HepG2 (cell line): ENCODE data around the gene IRS2. TPM values are rescaled to one million over a fixed set of nuclear protein-coding genes. Genes with fewer than 3 reads are reported as not detected.

Experiments
- ATAC-seq: fragments of 200-7000 bp; cut with Tn5 transposase; 3 replicates; pipeline ENCODE4 v1.9.1; 2020; ENCODE audit warnings: mild to moderate bottlenecking, moderate library complexity
- BruUV-seq: library from RNA; stranded (reverse); fragments of 400-500 nt; replicated peaks from 2 replicates; lab custom pipeline; 2021; lab: Mats Ljungman, UMichigan
- CTCF ChIA-PET: fragments of 300-600 bp; formaldehyde crosslinking; extraction: SDS; loops from one replicate; lab custom pipeline; 2021; ENCODE audit warnings: low total read pairs, inconsistent platforms, low intra/inter-chr PET ratio; lab: Yijun Ruan, JAX
- POLR2A ChIA-PET: fragments of 350-600 bp; sonication (Branson Sonifier 250); formaldehyde crosslinking; loops from one replicate; lab custom pipeline; 2020; ENCODE audit warnings: antibody characterized with exemption, inconsistent platforms; lab: Yijun Ruan, JAX
- DNase-seq: peaks from one replicate; pipeline ENCODE4 v3.0.0-alpha.2; 2015; ENCODE audit warnings: low spot score
- FAIRE-seq: peaks from 3 replicates; lab custom pipeline; 2011; peaks lifted over from hg19 to GRCh38; lab: Jason Lieb, UNC
- H2AFZ ChIP-seq: one replicate; pipeline ENCODE4 v1.6.1; 2011; ENCODE audit warnings: low read length, inconsistent platforms
- H3K27ac ChIP-seq: fragments of 300-600 bp; 3 replicates; pipeline ENCODE4 v1.8.0; 2011; ENCODE audit warnings: mixed run types, mild to moderate bottlenecking, mixed read lengths, low read length, inconsistent platforms; ENCODE audit not compliant: insufficient read depth; ENCODE audit errors: extremely low read length
- H3K27me3 ChIP-seq, 2 experiments: fragments of 200-600 bp in 1 of 2; 2 replicates in 1 of 2; 3 replicates in 1 of 2; pipeline versions ENCODE4 v1.6.0 to v1.8.0; 2011; ENCODE audit warnings: low read length in 2 of 2, mild to moderate bottlenecking in 2 of 2, moderate library complexity in 2 of 2, inconsistent platforms in 1 of 2; ENCODE audit not compliant: insufficient read depth in 2 of 2, control insufficient read depth in 1 of 2
- H3K36me3 ChIP-seq, 2 experiments: fragments of 200-600 bp in 1 of 2; replicated peaks in 1 of 2; 2 replicates in 1 of 2; 3 replicates in 1 of 2; pipeline versions ENCODE4 v1.5.1 to v1.8.0; 2011; ENCODE audit warnings: low read length in 2 of 2, inconsistent platforms in 1 of 2; ENCODE audit not compliant: insufficient read depth in 2 of 2, control insufficient read depth in 1 of 2
- H3K4me1 ChIP-seq: 2 replicates; pipeline ENCODE4 v1.5.1; 2012; ENCODE audit warnings: low read length, inconsistent platforms; ENCODE audit not compliant: insufficient read depth
- H3K4me2 ChIP-seq: 2 replicates; pipeline ENCODE4 v1.6.0; 2011; ENCODE audit warnings: low read depth, low read length, inconsistent platforms
- H3K4me3 ChIP-seq, 3 experiments: fragments of 200-600 bp in 1 of 3; sonication (generic), shearing (Covaris generic) in 1 of 3; replicated peaks in 1 of 3; 2 replicates each; pipeline ENCODE4 v1.5.1; 2011 to 2016; ENCODE audit warnings: low read length in 3 of 3, inconsistent platforms in 2 of 3, low read depth in 2 of 3, mild to moderate bottlenecking in 2 of 3, control low read depth in 1 of 3, mixed read lengths in 1 of 3; ENCODE audit not compliant: insufficient read depth in 1 of 3
- H3K79me2 ChIP-seq: one replicate; pipeline ENCODE4 v1.6.1; 2011; ENCODE audit warnings: low read length, inconsistent platforms; ENCODE audit not compliant: insufficient read depth
- H3K9ac ChIP-seq: 2 replicates; pipeline ENCODE4 v1.6.0; 2011; ENCODE audit warnings: mild to moderate bottlenecking, low read depth, low read length, inconsistent platforms; ENCODE audit not compliant: insufficient read depth
- H3K9me3 ChIP-seq: 2 replicates; pipeline ENCODE4 v1.5.1; 2012; ENCODE audit warnings: mild to moderate bottlenecking, low read length
- H4K20me1 ChIP-seq: 2 replicates; pipeline ENCODE4 v1.6.0; 2011; ENCODE audit warnings: inconsistent platforms, mild to moderate bottlenecking, low read length, moderate library complexity; ENCODE audit not compliant: insufficient read depth
- AKNA ChIP-seq: sonication (generic); formaldehyde crosslinking; IDR thresholded peaks from 2 replicates; pipeline ENCODE4 v1.4.0; 2020; ENCODE audit warnings: missing genetic modification reagents, borderline replicate concordance
- WGBS: methylation state at CpG from one replicate; pipeline ENCODE4 v1.1.6; 2017; ENCODE audit warnings: low lambda C conversion rate; 5-methylcytosine and 5-hydroxymethylcytosine counted together
- in situ Hi-C: cut with HindIII; loops from 2 replicates; pipeline ENCODE4 v1.10.0; 2017; ENCODE audit warnings: low pct_unique_long_range_greater_than_20kb; ENCODE audit not compliant: extremely low pct_ligation_motif_present
- intact Hi-C: fragments of 100-400 bp; cut with micrococcal nuclease; formaldehyde crosslinking; loops from one replicate; pipeline ENCODE4 v1.10.0; 2022; ENCODE audit not compliant: unreplicated experiment
- polyA plus RNA-seq, 8 experiments: library from polyadenylated mRNA; depleted of rRNA in 3 of 8; stranded (reverse) in 7 of 8; unstranded in 1 of 8; fragments of >200 nt; fragmentation: Illumina TruSeq in 4 of 8; extraction: Trizol in 4 of 8; gene quantifications; 2 replicates each; pipeline versions ENCODE4 v1.2.1 to v1.2.3, GENCODE V29; 2011 to 2016; ENCODE audit warnings: low read depth in 4 of 8, missing spikeins in 1 of 8, mixed read lengths in 1 of 8; ENCODE audit not compliant: insufficient read depth in 1 of 8
- total RNA-seq, 5 experiments: library from RNA; depleted of rRNA; stranded (reverse); fragments of >200 nt; fragmentation: Illumina TruSeq; extraction: Trizol; gene quantifications; 2 replicates each; pipeline ENCODE4 v1.2.3, GENCODE V29; 2016; ENCODE audit warnings: low read depth in 1 of 5
- TF ChIP-seq, protein P1 (sequence below): sonication (generic); formaldehyde crosslinking; IDR thresholded peaks from 2 replicates; pipeline ENCODE4 v1.8.0; 2022; ENCODE audit warnings: mild to moderate bottlenecking, missing genetic modification reagents, borderline replicate concordance

The IRS2 gene
- total and polyA plus RNA-seq, 2 of the 13 experiments (the other 11 are each of a cell fraction or from before 2014, with no cell fraction given), result 0.02 to 0.04 TPM

DNA sequence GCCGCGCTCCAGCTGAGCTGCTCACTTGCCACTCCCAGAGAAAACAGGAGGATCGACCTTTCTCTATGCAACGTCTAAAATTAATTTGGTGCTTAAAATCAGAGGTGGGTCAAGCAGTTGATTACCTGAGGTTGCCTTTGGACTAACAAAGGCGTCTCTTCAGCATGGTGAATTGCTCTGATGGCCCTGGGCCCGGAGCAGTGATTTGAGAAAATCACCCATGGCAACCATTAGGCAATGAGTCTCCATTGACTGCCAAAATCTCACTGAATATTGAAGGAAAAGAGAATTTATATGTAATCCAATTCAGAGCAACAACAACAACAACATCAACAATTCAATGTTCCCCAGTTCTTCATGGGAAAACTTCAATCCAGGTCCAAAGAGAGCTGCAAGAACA is 61.8 kb downstream of the IRS2 start:
- no TSS peak for BruUV-seq
- Histone ChIP-seq H3K27me3 (peaks cover 0 to 18% of the 10 kb centered on the region in 2 experiments; a peak in 2 of 5 replicates), H3K27ac (no peak overlapping the region), H3K4me3 (no peak overlapping the region), H3K4me2 (no peak overlapping the region), H2AFZ (no peak overlapping the region), H3K36me3 (no peaks in the 10 kb centered on the region), H3K9me3 (no peaks in the 10 kb centered on the region), H3K9ac (no peak overlapping the region), H3K79me2 (no peaks in the 10 kb centered on the region), H3K4me1 (peaks cover 20% of the 10 kb centered on the region), H4K20me1 (no peaks in the 10 kb centered on the region)
- intact Hi-C loops, result no loop called here
- CTCF ChIA-PET, result no interaction called here
- POLR2A ChIA-PET, result no interaction called here
- FAIRE-seq (no peak), DNase-seq (no peak), ATAC-seq (no peak)
- in situ Hi-C loops, result no loop called here
- no peak for TF ChIP-seq AKNA (CRISPR knock-in tag)
- TF ChIP-seq, protein P1, sequence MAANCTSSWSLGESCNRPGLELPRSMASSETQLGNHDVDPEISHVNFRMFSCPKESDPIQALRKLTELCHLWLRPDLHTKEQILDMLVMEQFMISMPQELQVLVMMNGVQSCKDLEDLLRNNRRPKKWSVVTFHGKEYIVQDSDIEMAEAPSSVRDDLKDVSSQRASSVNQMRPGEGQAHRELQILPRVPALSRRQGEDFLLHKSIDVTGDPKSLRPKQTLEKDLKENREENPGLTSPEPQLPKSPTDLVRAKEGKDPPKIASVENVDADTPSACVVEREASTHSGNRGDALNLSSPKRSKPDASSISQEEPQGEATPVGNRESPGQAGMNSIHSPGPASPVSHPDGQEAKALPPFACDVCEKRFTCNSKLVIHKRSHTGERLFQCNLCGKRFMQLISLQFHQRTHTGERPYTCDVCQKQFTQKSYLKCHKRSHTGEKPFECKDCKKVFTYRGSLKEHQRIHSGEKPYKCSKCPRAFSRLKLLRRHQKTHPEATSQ (CRISPR knock-in tag), result no peak
- 54% methylated on average over 4 of the region's 6 CpGs for WGBS
